HepG2 (cell line): ENCODE data around the gene FIBCD1.

Experiments used
- PATZ1 ChIP-seq: sonication (generic); formaldehyde crosslinking; IDR thresholded peaks from 2 replicates; pipeline ENCODE4 v1.4.0; 2020; ENCODE audit warnings: missing genetic modification reagents
- ZBTB7A ChIP-seq: sonication (generic); formaldehyde crosslinking; IDR thresholded peaks from 2 replicates; pipeline ENCODE4 v1.8.0; 2022; ENCODE audit warnings: mild to moderate bottlenecking, missing genetic modification reagents
- ZSCAN29 ChIP-seq: sonication (generic); formaldehyde crosslinking; conservative IDR thresholded peaks from 2 replicates; pipeline ENCODE4 v1.4.0; 2020; ENCODE audit warnings: mild to moderate bottlenecking, missing genetic modification reagents

GRCh38 chr9:130984521-130984920 lies 45.5 kb upstream of the FIBCD1 start:
- TF ChIP-seq ZSCAN29 (CRISPR knock-in tag) (no peak), ZBTB7A (no peak), PATZ1 (CRISPR knock-in tag) (no peak)
